GM23338 (cell line): ENCODE measurements around the gene DNAH8. TPM values are rescaled to one million over a fixed set of nuclear protein-coding genes. Genes with fewer than 3 reads are reported as not detected.

Source experiments
- ATAC-seq: fragments of 200-7000 bp; cut with Tn5 transposase; 3 replicates; pipeline ENCODE4 v1.9.1; 2020
- DNase-seq: peaks from one replicate; pipeline ENCODE4 v3.0.0-alpha.2; 2015; ENCODE audit warnings: low spot score
- H2AFZ ChIP-seq: fragments of 200-600 bp; sonication (generic); 2 replicates; pipeline ENCODE4 v1.8.0; 2016; ENCODE audit warnings: antibody characterized with exemption, mild to moderate bottlenecking, moderate library complexity
- H3F3A ChIP-seq: fragments of 200-600 bp; sonication (generic); replicated peaks from 2 replicates; pipeline ENCODE4 v1.8.0; 2017; ENCODE audit warnings: antibody characterized with exemption, mixed run types, low read depth
- H3K27ac ChIP-seq: fragments of 200-600 bp; sonication (generic); 2 replicates; pipeline ENCODE4 v1.6.1; 2016; ENCODE audit warnings: low read depth
- H3K27me3 ChIP-seq: fragments of 200-600 bp; sonication (generic); 2 replicates; pipeline ENCODE4 v1.8.0; 2016; ENCODE audit warnings: mild to moderate bottlenecking, mixed run types, moderate library complexity; ENCODE audit not compliant: insufficient read depth
- H3K36me3 ChIP-seq: fragments of 200-600 bp; sonication (generic); 2 replicates; pipeline ENCODE4 v1.8.0; 2016; ENCODE audit warnings: mild to moderate bottlenecking; ENCODE audit not compliant: insufficient read depth
- H3K4me1 ChIP-seq: fragments of 200-600 bp; sonication (generic); 2 replicates; pipeline ENCODE4 v1.8.0; 2016; ENCODE audit warnings: mild to moderate bottlenecking, moderate library complexity; ENCODE audit not compliant: insufficient read depth
- H3K4me2 ChIP-seq: fragments of 200-600 bp; sonication (generic); 2 replicates; pipeline ENCODE4 v1.7.1; 2017; ENCODE audit warnings: mixed run types
- H3K4me3 ChIP-seq: fragments of 200-600 bp; sonication (generic); 2 replicates; pipeline ENCODE4 v1.6.1; 2016; ENCODE audit warnings: mixed run types
- H3K79me2 ChIP-seq: fragments of 200-600 bp; sonication (generic); replicated peaks from 2 replicates; pipeline ENCODE4 v1.8.0; 2017; ENCODE audit warnings: mild to moderate bottlenecking; ENCODE audit not compliant: insufficient read depth
- H3K9me2 ChIP-seq: fragments of 200-600 bp; sonication (generic); 2 replicates; pipeline ENCODE4 v1.8.0; 2017; ENCODE audit not compliant: insufficient read depth
- H4K20me1 ChIP-seq: fragments of 200-600 bp; sonication (generic); replicated peaks from 2 replicates; pipeline ENCODE4 v1.8.0; 2017; ENCODE audit warnings: mild to moderate bottlenecking; ENCODE audit not compliant: insufficient read depth
- H3K27ac Mint-ChIP-seq: 2 replicates; pipeline ENCODE4 v1.8.0; 2020; ENCODE audit warnings: inconsistent platforms, mild to moderate bottlenecking, moderate library complexity, mixed read lengths
- H3K27me3 Mint-ChIP-seq: 3 replicates; pipeline ENCODE4 v1.8.0; 2022; ENCODE audit warnings: low read depth, mild to moderate bottlenecking, moderate library complexity, mixed read lengths, inconsistent platforms; ENCODE audit not compliant: insufficient read depth, poor library complexity
- H3K36me3 Mint-ChIP-seq: 3 replicates; pipeline ENCODE4 v1.8.0; 2021; ENCODE audit warnings: low read depth, mild to moderate bottlenecking, inconsistent platforms, moderate library complexity, mixed read lengths
- H3K4me1 Mint-ChIP-seq: 3 replicates; pipeline ENCODE4 v1.8.0; 2020; ENCODE audit warnings: mild to moderate bottlenecking, inconsistent platforms, mixed read lengths
- H3K4me3 Mint-ChIP-seq: 3 replicates; pipeline ENCODE4 v1.8.0; 2021; ENCODE audit warnings: moderate library complexity, mild to moderate bottlenecking, inconsistent platforms, mixed read lengths
- H3K9me3 Mint-ChIP-seq: 3 replicates; pipeline ENCODE4 v1.8.0; 2020; ENCODE audit warnings: moderate library complexity, mild to moderate bottlenecking, inconsistent platforms, mixed read lengths
- CREB1 ChIP-seq: fragments of 250-450 bp; sonication (Bioruptor Pico); IDR thresholded peaks from 2 replicates; pipeline ENCODE4 v1.5.0; 2020; ENCODE audit warnings: low read depth, mild to moderate bottlenecking, moderate library complexity
- ETS1 ChIP-seq: IDR thresholded peaks from 2 replicates; pipeline ENCODE4 v1.6.1; 2016; ENCODE audit warnings: antibody characterized with exemption
- EZH2 ChIP-seq: fragments of 200-600 bp; sonication (generic); IDR thresholded peaks from one replicate; pipeline ENCODE4 v1.8.0; 2017; ENCODE audit warnings: antibody characterized with exemption, mild to moderate bottlenecking, low read depth; ENCODE audit not compliant: unreplicated experiment
- EZH2phosphoT487 ChIP-seq: fragments of 200-600 bp; sonication (generic); IDR thresholded peaks from one replicate; pipeline ENCODE4 v1.8.1; 2018; ENCODE audit warnings: antibody characterized with exemption; ENCODE audit not compliant: unreplicated experiment
- JUNB ChIP-seq: IDR thresholded peaks from one replicate; pipeline ENCODE4 v1.6.1; 2016; ENCODE audit warnings: antibody characterized with exemption; ENCODE audit not compliant: unreplicated experiment
- NANOG ChIP-seq: IDR thresholded peaks from 2 replicates; pipeline ENCODE4 v1.6.1; 2016; ENCODE audit warnings: antibody characterized with exemption, borderline replicate concordance
- POLR2AphosphoS5 ChIP-seq: IDR thresholded peaks from 2 replicates; pipeline ENCODE4 v1.6.1; 2016; ENCODE audit warnings: antibody characterized with exemption, low read depth
- STAT1 ChIP-seq: IDR thresholded peaks from one replicate; pipeline ENCODE4 v1.6.1; 2016; ENCODE audit warnings: antibody characterized with exemption; ENCODE audit not compliant: unreplicated experiment
- ZNF114 ChIP-seq: fragments of 250-450 bp; sonication (Bioruptor Pico); IDR thresholded peaks from 2 replicates; pipeline ENCODE4 v1.5.0; 2020; ENCODE audit warnings: mild to moderate bottlenecking, moderate library complexity
- ZNF331 ChIP-seq: fragments of 250-450 bp; sonication (Bioruptor Pico); IDR thresholded peaks from 2 replicates; pipeline ENCODE4 v1.5.0; 2020; ENCODE audit warnings: low read depth, mild to moderate bottlenecking, moderate library complexity
- polyA plus RNA-seq: library from polyadenylated mRNA; unstranded; fragments of >200 nt; fragmentation: Nextera tagmentation; extraction: Ambion mirVana; gene quantifications from 2 replicates; pipeline ENCODE4 v1.2.1, GENCODE V29; 2016
- total RNA-seq: library from RNA; depleted of rRNA; stranded (reverse); fragments of >200 nt; shearing (Covaris generic); gene quantifications from 2 replicates; pipeline ENCODE4 v1.2.3, GENCODE V29; 2014
- TF ChIP-seq, protein P1 (sequence below), 2 experiments: fragments of 200-600 bp in 1 of 2; sonication (generic) in 1 of 2; conservative IDR thresholded peaks; 2 replicates each; pipeline versions ENCODE4 v1.5.1 to v1.6.1; 2016 to 2017; ENCODE audit warnings: antibody characterized with exemption in 2 of 2, low read depth in 2 of 2, mild to moderate bottlenecking in 2 of 2, moderate library complexity in 1 of 2
- TF ChIP-seq, protein P2 (sequence below): IDR thresholded peaks from one replicate; pipeline ENCODE4 v1.6.1; 2018; ENCODE audit warnings: antibody characterized with exemption; ENCODE audit not compliant: unreplicated experiment
- TF ChIP-seq, protein P3 (sequence below): fragments of 250-450 bp; sonication (Bioruptor Pico); IDR thresholded peaks from 2 replicates; pipeline ENCODE4 v1.5.0; 2020; ENCODE audit warnings: mild to moderate bottlenecking, moderate library complexity

DNAH8 gene
- total and polyA plus RNA-seq, 2 experiments from 2014 or later, result 0.02 TPM; not detected in 1

- Histone ChIP-seq H4K20me1 (no peaks in the 10 kb centered on the region; the same call in 1 of the 2 replicates), H3K9me2 (no peaks in the 10 kb centered on the region), H3K36me3 (no peaks in the 10 kb centered on the region), H3K4me1 (no peaks in the 10 kb centered on the region), H3F3A (no peaks in the 10 kb centered on the region), H3K27ac (no peak overlapping the region), H3K4me3 (no peak overlapping the region), H2AFZ (no peak overlapping the region), H3K27me3 (no peaks in the 10 kb centered on the region), H3K4me2 (no peak overlapping the region), H3K79me2 (no peaks in the 10 kb centered on the region)
- Mint-ChIP-seq H3K27me3 (peaks cover 4% of the 10 kb centered on the region), H3K9me3 (no peaks in the 10 kb centered on the region), H3K27ac (no peak overlapping the region), H3K4me1 (no peaks in the 10 kb centered on the region), H3K36me3 (peaks cover 3% of the 10 kb centered on the region; the same call in 2 of the 3 replicates), H3K4me3 (no peak overlapping the region)
- DNase-seq (no peak), ATAC-seq (no peak)
- no peak for TF ChIP-seq STAT1
- TF ChIP-seq CREB1 (CRISPR knock-in tag), result no peak
- no peak for TF ChIP-seq ZNF331
- TF ChIP-seq POLR2AphosphoS5, result no peak
- TF ChIP-seq, protein P1, sequence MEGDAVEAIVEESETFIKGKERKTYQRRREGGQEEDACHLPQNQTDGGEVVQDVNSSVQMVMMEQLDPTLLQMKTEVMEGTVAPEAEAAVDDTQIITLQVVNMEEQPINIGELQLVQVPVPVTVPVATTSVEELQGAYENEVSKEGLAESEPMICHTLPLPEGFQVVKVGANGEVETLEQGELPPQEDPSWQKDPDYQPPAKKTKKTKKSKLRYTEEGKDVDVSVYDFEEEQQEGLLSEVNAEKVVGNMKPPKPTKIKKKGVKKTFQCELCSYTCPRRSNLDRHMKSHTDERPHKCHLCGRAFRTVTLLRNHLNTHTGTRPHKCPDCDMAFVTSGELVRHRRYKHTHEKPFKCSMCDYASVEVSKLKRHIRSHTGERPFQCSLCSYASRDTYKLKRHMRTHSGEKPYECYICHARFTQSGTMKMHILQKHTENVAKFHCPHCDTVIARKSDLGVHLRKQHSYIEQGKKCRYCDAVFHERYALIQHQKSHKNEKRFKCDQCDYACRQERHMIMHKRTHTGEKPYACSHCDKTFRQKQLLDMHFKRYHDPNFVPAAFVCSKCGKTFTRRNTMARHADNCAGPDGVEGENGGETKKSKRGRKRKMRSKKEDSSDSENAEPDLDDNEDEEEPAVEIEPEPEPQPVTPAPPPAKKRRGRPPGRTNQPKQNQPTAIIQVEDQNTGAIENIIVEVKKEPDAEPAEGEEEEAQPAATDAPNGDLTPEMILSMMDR (conservative IDR thresholded peaks at IDR 0.05; ENCODE audit: low read depth in 2 of 2), result no peak
- TF ChIP-seq EZH2phosphoT487, result no peak
- no peak for TF ChIP-seq NANOG
- TF ChIP-seq, protein P2, sequence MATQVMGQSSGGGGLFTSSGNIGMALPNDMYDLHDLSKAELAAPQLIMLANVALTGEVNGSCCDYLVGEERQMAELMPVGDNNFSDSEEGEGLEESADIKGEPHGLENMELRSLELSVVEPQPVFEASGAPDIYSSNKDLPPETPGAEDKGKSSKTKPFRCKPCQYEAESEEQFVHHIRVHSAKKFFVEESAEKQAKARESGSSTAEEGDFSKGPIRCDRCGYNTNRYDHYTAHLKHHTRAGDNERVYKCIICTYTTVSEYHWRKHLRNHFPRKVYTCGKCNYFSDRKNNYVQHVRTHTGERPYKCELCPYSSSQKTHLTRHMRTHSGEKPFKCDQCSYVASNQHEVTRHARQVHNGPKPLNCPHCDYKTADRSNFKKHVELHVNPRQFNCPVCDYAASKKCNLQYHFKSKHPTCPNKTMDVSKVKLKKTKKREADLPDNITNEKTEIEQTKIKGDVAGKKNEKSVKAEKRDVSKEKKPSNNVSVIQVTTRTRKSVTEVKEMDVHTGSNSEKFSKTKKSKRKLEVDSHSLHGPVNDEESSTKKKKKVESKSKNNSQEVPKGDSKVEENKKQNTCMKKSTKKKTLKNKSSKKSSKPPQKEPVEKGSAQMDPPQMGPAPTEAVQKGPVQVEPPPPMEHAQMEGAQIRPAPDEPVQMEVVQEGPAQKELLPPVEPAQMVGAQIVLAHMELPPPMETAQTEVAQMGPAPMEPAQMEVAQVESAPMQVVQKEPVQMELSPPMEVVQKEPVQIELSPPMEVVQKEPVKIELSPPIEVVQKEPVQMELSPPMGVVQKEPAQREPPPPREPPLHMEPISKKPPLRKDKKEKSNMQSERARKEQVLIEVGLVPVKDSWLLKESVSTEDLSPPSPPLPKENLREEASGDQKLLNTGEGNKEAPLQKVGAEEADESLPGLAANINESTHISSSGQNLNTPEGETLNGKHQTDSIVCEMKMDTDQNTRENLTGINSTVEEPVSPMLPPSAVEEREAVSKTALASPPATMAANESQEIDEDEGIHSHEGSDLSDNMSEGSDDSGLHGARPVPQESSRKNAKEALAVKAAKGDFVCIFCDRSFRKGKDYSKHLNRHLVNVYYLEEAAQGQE, result no peak
- TF ChIP-seq ZNF114, result no peak
- TF ChIP-seq, protein P3, sequence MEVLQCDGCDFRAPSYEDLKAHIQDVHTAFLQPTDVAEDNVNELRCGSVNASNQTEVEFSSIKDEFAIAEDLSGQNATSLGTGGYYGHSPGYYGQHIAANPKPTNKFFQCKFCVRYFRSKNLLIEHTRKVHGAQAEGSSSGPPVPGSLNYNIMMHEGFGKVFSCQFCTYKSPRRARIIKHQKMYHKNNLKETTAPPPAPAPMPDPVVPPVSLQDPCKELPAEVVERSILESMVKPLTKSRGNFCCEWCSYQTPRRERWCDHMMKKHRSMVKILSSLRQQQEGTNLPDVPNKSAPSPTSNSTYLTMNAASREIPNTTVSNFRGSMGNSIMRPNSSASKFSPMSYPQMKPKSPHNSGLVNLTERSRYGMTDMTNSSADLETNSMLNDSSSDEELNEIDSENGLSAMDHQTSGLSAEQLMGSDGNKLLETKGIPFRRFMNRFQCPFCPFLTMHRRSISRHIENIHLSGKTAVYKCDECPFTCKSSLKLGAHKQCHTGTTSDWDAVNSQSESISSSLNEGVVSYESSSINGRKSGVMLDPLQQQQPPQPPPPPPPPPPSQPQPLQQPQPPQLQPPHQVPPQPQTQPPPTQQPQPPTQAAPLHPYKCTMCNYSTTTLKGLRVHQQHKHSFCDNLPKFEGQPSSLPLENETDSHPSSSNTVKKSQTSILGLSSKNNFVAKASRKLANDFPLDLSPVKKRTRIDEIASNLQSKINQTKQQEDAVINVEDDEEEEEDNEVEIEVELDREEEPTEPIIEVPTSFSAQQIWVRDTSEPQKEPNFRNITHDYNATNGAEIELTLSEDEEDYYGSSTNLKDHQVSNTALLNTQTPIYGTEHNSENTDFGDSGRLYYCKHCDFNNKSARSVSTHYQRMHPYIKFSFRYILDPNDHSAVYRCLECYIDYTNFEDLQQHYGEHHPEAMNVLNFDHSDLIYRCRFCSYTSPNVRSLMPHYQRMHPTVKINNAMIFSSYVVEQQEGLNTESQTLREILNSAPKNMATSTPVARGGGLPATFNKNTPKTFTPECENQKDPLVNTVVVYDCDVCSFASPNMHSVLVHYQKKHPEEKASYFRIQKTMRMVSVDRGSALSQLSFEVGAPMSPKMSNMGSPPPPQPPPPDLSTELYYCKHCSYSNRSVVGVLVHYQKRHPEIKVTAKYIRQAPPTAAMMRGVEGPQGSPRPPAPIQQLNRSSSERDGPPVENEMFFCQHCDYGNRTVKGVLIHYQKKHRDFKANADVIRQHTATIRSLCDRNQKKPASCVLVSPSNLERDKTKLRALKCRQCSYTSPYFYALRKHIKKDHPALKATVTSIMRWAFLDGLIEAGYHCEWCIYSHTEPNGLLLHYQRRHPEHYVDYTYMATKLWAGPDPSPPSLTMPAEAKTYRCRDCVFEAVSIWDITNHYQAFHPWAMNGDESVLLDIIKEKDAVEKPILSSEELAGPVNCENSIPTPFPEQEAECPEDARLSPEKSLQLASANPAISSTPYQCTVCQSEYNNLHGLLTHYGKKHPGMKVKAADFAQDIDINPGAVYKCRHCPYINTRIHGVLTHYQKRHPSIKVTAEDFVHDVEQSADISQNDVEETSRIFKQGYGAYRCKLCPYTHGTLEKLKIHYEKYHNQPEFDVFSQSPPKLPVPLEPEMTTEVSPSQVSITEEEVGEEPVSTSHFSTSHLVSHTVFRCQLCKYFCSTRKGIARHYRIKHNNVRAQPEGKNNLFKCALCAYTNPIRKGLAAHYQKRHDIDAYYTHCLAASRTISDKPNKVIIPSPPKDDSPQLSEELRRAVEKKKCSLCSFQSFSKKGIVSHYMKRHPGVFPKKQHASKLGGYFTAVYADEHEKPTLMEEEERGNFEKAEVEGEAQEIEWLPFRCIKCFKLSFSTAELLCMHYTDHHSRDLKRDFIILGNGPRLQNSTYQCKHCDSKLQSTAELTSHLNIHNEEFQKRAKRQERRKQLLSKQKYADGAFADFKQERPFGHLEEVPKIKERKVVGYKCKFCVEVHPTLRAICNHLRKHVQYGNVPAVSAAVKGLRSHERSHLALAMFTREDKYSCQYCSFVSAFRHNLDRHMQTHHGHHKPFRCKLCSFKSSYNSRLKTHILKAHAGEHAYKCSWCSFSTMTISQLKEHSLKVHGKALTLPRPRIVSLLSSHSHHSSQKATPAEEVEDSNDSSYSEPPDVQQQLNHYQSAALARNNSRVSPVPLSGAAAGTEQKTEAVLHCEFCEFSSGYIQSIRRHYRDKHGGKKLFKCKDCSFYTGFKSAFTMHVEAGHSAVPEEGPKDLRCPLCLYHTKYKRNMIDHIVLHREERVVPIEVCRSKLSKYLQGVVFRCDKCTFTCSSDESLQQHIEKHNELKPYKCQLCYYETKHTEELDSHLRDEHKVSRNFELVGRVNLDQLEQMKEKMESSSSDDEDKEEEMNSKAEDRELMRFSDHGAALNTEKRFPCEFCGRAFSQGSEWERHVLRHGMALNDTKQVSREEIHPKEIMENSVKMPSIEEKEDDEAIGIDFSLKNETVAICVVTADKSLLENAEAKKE, result no peak
- no peak for TF ChIP-seq EZH2
- no peak for TF ChIP-seq ETS1
- no peak for TF ChIP-seq JUNB
These were observed 345.5 kb downstream of the DNAH8 start for GRCh38 chr6:39060467-39061160.
